ENCODE data around the gene FZR1. TPM values are rescaled to one million over a fixed set of nuclear protein-coding genes. Genes with fewer than 3 reads are reported as not detected.
A peak's percentile ranks its signal among the peaks of the same experiment; 100 is the strongest.
"Not testable (repeated sequence)": the region's sequence is repeated elsewhere in the genome, so short reads cannot be mapped to it uniquely, and the experiment has no call there.

The FZR1 gene
- total RNA-seq, 1 experiment from 2014 or later: 87.4 TPM

DNA sequence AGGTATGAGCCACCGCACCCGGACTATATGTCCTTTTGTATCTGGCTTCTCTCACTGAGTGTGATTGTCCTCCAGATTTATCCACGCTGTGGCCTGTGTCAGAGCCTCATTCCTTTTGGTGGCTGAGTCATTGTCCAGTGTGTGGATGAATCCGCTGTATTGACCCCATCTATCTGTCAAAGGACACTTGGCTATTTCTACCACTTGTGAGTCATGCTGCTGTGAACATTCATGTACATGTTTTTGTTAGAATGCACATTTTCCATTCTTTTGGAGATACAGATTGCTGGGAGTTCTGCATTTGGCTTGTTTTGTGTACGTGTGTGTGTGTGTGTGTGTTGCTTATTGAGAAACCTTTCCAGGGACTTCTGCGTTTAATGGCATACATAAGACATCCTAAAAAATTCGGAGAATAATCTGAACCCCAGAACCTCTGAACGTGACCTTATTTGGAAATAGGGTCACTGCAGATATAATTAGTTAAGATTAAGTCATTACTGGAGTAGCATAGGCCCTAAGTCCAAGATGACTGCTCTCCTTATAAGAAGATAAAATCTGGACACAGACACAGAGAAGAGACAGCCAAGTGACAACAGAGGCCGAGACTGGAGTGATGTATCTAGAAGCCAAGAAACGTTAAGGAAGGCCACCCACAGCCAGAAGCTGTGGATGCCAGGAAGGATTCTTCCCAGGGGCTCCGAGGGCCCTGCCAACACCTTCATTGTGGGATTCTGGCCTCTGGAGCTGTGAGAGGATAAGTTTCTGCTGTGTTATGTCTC, 74.2 kb downstream of the FZR1 start:
- no TSS peak for BruUV-seq (replicated peaks)
- ChIA-PET POLR2A (ENCODE audit: low non-redundant PET) (no interaction called here), CTCF (no interaction called here)
- Histone ChIP-seq H3K4me3 (ENCODE audit: low read depth, low read length, poor library complexity, severe bottlenecking) (no peak overlapping the region), H3K27me3 (replicated peaks; ENCODE audit: insufficient read depth, low read depth, low read length, poor library complexity) (no peaks in the 10 kb centered on the region), H3K9me3 (ENCODE audit: low read depth, low read length, poor library complexity, severe bottlenecking) (no peaks in the 10 kb centered on the region), H3K36me3 (ENCODE audit: insufficient read depth, low read length, poor library complexity, severe bottlenecking) (peaks cover 4% of the 10 kb centered on the region), H3K27ac (ENCODE audit: low read depth, low read length, poor library complexity, severe bottlenecking) (no peak overlapping the region), H3K4me1 (ENCODE audit: insufficient read depth, low read length, poor library complexity, severe bottlenecking) (peaks cover 15% of the 10 kb centered on the region)
- intact Hi-C loops (cut with micrococcal nuclease; ENCODE audit: unreplicated experiment): no loop called here
- no peak for DNase-seq (ENCODE audit: low spot score)
- no peak for TF ChIP-seq EZH2 (IDR thresholded peaks at IDR 0.05; ENCODE audit: borderline replicate concordance, low read depth, low read length, poor library complexity, severe bottlenecking)
- TF ChIP-seq, protein P1, sequence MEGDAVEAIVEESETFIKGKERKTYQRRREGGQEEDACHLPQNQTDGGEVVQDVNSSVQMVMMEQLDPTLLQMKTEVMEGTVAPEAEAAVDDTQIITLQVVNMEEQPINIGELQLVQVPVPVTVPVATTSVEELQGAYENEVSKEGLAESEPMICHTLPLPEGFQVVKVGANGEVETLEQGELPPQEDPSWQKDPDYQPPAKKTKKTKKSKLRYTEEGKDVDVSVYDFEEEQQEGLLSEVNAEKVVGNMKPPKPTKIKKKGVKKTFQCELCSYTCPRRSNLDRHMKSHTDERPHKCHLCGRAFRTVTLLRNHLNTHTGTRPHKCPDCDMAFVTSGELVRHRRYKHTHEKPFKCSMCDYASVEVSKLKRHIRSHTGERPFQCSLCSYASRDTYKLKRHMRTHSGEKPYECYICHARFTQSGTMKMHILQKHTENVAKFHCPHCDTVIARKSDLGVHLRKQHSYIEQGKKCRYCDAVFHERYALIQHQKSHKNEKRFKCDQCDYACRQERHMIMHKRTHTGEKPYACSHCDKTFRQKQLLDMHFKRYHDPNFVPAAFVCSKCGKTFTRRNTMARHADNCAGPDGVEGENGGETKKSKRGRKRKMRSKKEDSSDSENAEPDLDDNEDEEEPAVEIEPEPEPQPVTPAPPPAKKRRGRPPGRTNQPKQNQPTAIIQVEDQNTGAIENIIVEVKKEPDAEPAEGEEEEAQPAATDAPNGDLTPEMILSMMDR (conservative IDR thresholded peaks at IDR 0.05; ENCODE audit: low read depth, low read length): no peak

DNA sequence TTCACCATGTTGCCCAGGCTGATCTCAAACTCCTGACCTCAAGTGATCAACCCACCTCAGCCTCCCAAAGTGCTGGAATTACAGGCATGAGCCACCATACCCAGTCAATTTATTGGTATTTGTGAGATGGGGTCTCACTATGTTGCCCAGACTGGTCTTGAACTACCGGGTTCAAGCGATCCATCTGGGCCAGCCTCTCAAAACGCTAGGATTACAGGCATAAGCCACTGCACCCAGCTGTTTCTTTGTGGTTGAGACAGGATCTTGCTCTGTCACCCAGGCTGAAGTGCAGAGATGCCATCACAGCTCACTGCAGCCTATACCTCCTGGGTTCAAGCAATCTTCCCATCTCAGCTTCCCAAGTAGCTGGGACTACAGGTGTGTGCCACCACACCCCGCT, 75.7 kb downstream of the FZR1 start:
- BruUV-seq (replicated peaks); H3K4me1 ChIP-seq (ENCODE audit: insufficient read depth, low read length, poor library complexity, severe bottlenecking); DNase-seq (ENCODE audit: low spot score); H3K9me3 ChIP-seq (ENCODE audit: low read depth, low read length, poor library complexity, severe bottlenecking); POLR2A ChIA-PET (ENCODE audit: low non-redundant PET); H3K4me3 ChIP-seq (ENCODE audit: low read depth, low read length, poor library complexity, severe bottlenecking); CTCF ChIA-PET; intact Hi-C loops (cut with micrococcal nuclease; ENCODE audit: unreplicated experiment); H3K36me3 ChIP-seq (ENCODE audit: insufficient read depth, low read length, poor library complexity, severe bottlenecking); H3K27me3 ChIP-seq (replicated peaks; ENCODE audit: insufficient read depth, low read depth, low read length, poor library complexity); H3K27ac ChIP-seq (ENCODE audit: low read depth, low read length, poor library complexity, severe bottlenecking): not testable (repeated sequence)

DNA sequence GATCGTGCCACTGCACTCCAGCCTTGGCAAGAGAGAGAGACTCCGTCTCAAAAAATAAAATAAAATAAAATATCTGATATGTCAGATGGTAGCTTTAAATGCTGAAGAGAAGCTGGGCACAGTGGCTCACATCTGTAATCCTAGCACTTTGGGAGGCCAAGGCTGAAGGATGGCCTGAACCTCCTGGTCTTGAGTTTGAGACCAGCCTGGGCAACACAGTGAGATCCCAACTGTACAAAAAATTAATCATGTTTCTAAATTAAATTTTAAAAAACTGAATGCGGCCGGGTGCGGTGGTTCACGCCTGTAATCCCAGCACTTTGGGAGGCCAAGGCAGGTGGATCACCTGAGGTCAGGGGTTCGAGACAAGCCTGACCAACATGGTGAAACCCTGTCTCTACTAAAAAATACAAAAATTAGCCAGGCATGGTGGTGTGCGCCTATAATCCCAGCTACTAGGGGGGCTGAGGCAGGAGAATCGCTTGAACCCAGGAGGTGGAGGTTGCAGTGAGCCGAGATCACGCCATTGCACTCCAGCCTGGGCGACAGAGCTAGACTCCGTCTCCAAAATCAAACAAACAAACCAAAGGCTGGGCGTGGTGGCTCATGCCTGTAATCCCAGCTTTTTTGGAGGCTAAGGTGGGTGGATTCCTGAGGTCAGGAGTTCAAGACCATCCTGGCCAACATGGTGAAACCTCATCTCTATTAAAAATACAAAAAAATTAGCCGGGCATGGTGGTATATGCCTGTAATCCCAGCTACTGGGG, 78.1 kb downstream of the FZR1 start:
- BruUV-seq (replicated peaks); intact Hi-C loops (cut with micrococcal nuclease; ENCODE audit: unreplicated experiment); H3K27me3 ChIP-seq (replicated peaks; ENCODE audit: insufficient read depth, low read depth, low read length, poor library complexity): not testable (repeated sequence)

DNA sequence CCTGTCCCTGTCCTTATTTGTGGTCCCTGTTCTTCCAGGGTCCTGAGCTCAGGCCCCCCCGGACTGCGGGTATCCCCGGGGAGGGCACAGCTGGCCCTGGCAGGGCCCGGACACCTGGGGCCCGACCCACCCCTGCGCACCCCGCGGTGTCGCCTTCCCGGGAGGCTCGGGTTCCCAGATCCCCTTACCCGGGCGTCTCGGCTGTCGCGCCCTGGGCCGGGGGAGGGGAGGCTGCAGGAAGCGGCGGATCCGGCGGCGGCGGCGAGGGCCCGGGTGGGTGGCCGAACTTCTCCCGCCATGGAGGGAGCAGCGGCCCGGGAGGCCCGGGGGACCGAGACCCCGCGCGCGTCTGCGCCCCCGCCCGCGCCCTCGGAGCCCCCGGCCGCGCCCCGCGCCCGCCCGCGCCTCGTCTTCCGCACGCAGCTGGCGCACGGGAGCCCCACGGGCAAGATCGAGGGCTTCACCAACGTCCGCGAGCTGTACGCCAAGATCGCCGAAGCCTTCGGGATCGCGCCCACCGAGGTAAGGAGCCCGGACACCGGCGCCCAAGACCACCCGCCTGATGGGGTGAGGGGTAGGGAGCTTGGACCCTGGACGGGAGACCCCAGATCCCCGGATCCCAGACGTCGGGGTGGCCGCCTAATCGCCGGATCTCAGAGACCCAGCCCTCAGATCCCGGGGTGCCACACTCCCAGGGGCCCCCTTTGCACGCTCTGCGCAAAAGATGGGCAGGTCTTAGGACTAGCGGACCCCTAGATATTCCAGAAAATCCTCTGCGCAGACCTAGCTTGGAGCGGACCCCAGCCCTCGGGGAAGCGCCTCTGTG, 79.4 kb downstream of the FZR1 start, which contains the start of gene GIPC3:
Gene GIPC3, plus strand, starts transcription at position 178 of the 826 bp plus-strand sequence. Its CDS starts 120 bp downstream, at position 298.
- intact Hi-C loops (cut with micrococcal nuclease; ENCODE audit: unreplicated experiment): loop anchor here (2.0 kb wide), 1 partner anchor 33 kb away; no protein-coding TSS in a partner anchor
- H3K9me3 ChIP-seq (ENCODE audit: low read depth, low read length, poor library complexity, severe bottlenecking): no peaks in the 10 kb centered on the region
- H3K27ac ChIP-seq (ENCODE audit: low read depth, low read length, poor library complexity, severe bottlenecking): no peak within 1 kb of the TSS
- no peaks in the 10 kb centered on the region for H3K4me1 ChIP-seq (ENCODE audit: insufficient read depth, low read length, poor library complexity, severe bottlenecking)
- peak within 1 kb of the TSS; percentile 43 for H3K4me3 ChIP-seq (ENCODE audit: low read depth, low read length, poor library complexity, severe bottlenecking)
- ChIA-PET POLR2A (ENCODE audit: low non-redundant PET) (no interaction called here), CTCF (interaction anchor here (0.6 kb wide), 1 partner anchor 11 kb away, joined by 3 read pairs; no protein-coding TSS in a partner anchor)
- peaks cover 4% of the 10 kb centered on the region for H3K27me3 ChIP-seq (replicated peaks; ENCODE audit: insufficient read depth, low read depth, low read length, poor library complexity)
- no peaks in the 10 kb centered on the region for H3K36me3 ChIP-seq (ENCODE audit: insufficient read depth, low read length, poor library complexity, severe bottlenecking)
- no TSS peak for BruUV-seq (replicated peaks)
- no peak for DNase-seq (ENCODE audit: low spot score)
- TF ChIP-seq, protein P1 (conservative IDR thresholded peaks at IDR 0.05; ENCODE audit: low read depth, low read length): no peak
- TF ChIP-seq EZH2 (IDR thresholded peaks at IDR 0.05; ENCODE audit: borderline replicate concordance, low read depth, low read length, poor library complexity, severe bottlenecking): no peak

More for the DNA sequence above, 78.1 kb downstream of the FZR1 start:
- H3K36me3 ChIP-seq (ENCODE audit: insufficient read depth, low read length, poor library complexity, severe bottlenecking); H3K27ac ChIP-seq (ENCODE audit: low read depth, low read length, poor library complexity, severe bottlenecking); DNase-seq (ENCODE audit: low spot score); H3K9me3 ChIP-seq (ENCODE audit: low read depth, low read length, poor library complexity, severe bottlenecking); H3K4me1 ChIP-seq (ENCODE audit: insufficient read depth, low read length, poor library complexity, severe bottlenecking); H3K4me3 ChIP-seq (ENCODE audit: low read depth, low read length, poor library complexity, severe bottlenecking); POLR2A ChIA-PET (ENCODE audit: low non-redundant PET): not testable (repeated sequence)
- CTCF ChIA-PET: interaction anchor here (0.5 to 0.7 kb wide), 2 partner anchors 39 to 51 kb away, joined by 3 to 7 read pairs; no protein-coding TSS in a partner anchor

Measured in A673 (cell line).